Gastrocnemius medialis (tissue), 4 donors: Measurements from ENCODE around the gene KRTAP4-1.

Source experiments
- CTCF ChIP-seq, 5 experiments: fragments of 450-650 bp in 3 of 5; fragments of 200-600 bp in 2 of 5; sonication (generic) in 2 of 5; IDR thresholded peaks in 4 of 5; conservative IDR thresholded peaks in 1 of 5; 1 replicate in 4 of 5; 2 replicates in 1 of 5; pipeline ENCODE4 v1.5.1; 2016 to 2019; ENCODE audit warnings: antibody characterized with exemption in 5 of 5, mild to moderate bottlenecking in 3 of 5, moderate library complexity in 3 of 5
- POLR2A ChIP-seq, 2 donors: fragments of 450-650 bp; IDR thresholded peaks; one replicate each; pipeline ENCODE4 v1.6.1; 2017; ENCODE audit warnings: antibody characterized with exemption in 2 of 2, mild to moderate bottlenecking in 2 of 2, moderate library complexity in 2 of 2

DNA sequence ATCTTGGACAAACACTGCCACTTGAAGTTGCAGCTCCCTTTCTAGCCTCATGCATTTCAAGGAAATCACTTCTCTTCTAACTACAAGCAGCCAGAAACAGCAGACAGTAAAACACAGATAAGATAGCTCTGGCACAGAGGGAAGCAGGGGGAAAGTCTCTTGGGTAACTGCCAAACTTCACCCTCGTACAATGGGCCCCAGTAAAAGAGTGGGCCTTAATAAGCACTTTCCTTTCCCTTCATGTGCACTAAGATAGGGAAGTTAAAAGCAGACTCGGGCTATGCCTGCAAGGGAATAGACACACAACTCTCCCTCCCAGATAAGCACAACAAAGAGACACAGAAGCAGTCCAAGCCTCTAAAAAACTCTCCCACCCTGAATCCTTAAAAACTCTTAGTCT, 30.9 kb downstream of the KRTAP4-1 start:
- TF ChIP-seq CTCF (IDR thresholded peaks at IDR 0.05 in 4 of 5, conservative IDR thresholded peaks at IDR 0.05 in 1 of 5) (no peak), POLR2A (IDR thresholded peaks at IDR 0.05) (no peak)
